ENCODE results near the gene CHRM2.

The CHRM2 gene

GRCh38 chr7:137036768-137037167 is 168.3 kb downstream of the CHRM2 start:
- no peak for DNase-seq

GRCh38 chr7:137038706-137039105 is 170.3 kb downstream of the CHRM2 start:
- no peak for DNase-seq

GRCh38 chr7:137040745-137041144 is 172.3 kb downstream of the CHRM2 start:
- DNase-seq = no peak

GRCh38 chr7:137045573-137045972 is 177.1 kb downstream of the CHRM2 start:
- DNase-seq = no peak

- no peak for DNase-seq
These were observed 201.0 kb downstream of the CHRM2 start for GRCh38 chr7:137069249-137069963.

Data from AML-193 (cell line).